ENCODE data around the gene ICA1. TPM values are rescaled to one million over a fixed set of nuclear protein-coding genes. Genes with fewer than 3 reads are reported as not detected.

ICA1 gene
- total and polyA plus RNA-seq, 2 of the 13 experiments (the other 11 are each of a cell fraction or from before 2014, with no cell fraction given): 0.29 TPM; not detected in 1

GRCh38 chr7:8200717-8201116 is 61.2 kb downstream of the ICA1 start:
- no peaks in the 10 kb centered on the region for H3K4me1 ChIP-seq (ENCODE audit: insufficient read depth, low read length)
- no peak for DNase-seq (ENCODE audit: low spot score)
- ChIA-PET CTCF (ENCODE audit: low intra/inter-chr PET ratio, low total read pairs) (no interaction called here), POLR2A (no interaction called here)
- no peak overlapping the region for H3K4me2 ChIP-seq (ENCODE audit: low read depth, low read length)
- in situ Hi-C loops (cut with HindIII; ENCODE audit: extremely low pct_ligation_motif_present, low pct_unique_long_range_greater_than_20kb) (loop anchor here (25.0 kb wide), 1 partner anchor 538 kb away; no protein-coding TSS in a partner anchor), intact Hi-C loops (cut with micrococcal nuclease; ENCODE audit: unreplicated experiment) (no loop called here)
- H3K9ac ChIP-seq (ENCODE audit: insufficient read depth, low read depth, low read length): no peak overlapping the region
- H3K36me3 ChIP-seq (replicated peaks in 1 of 2; ENCODE audit: control insufficient read depth in 1 of 2, insufficient read depth in 2 of 2, low read length in 2 of 2): no peaks in the 10 kb centered on the region
- H3K27me3 ChIP-seq (ENCODE audit: control insufficient read depth in 1 of 2, insufficient read depth in 2 of 2, low read length in 2 of 2): peaks cover 0 to 8% of the 10 kb centered on the region in 2 experiments; a peak in 2 of 5 replicates
- H3K27ac ChIP-seq (ENCODE audit: extremely low read length, insufficient read depth, low read length): no peak overlapping the region
- BruUV-seq (replicated peaks): no TSS peak
- WGBS (ENCODE audit: low lambda C conversion rate): 0% methylated on average over 1 of the region's 1 CpG
- no peaks in the 10 kb centered on the region for H3K79me2 ChIP-seq (ENCODE audit: insufficient read depth, low read length)
- TF ChIP-seq ZNF326 (CRISPR knock-in tag; IDR thresholded peaks at IDR 0.05; ENCODE audit: borderline replicate concordance) (no peak), ZNF556 (CRISPR knock-in tag; IDR thresholded peaks at IDR 0.05; ENCODE audit: borderline replicate concordance) (no peak), MED13 (CRISPR knock-in tag; IDR thresholded peaks at IDR 0.05) (no peak)
- TF ChIP-seq, protein P1, sequence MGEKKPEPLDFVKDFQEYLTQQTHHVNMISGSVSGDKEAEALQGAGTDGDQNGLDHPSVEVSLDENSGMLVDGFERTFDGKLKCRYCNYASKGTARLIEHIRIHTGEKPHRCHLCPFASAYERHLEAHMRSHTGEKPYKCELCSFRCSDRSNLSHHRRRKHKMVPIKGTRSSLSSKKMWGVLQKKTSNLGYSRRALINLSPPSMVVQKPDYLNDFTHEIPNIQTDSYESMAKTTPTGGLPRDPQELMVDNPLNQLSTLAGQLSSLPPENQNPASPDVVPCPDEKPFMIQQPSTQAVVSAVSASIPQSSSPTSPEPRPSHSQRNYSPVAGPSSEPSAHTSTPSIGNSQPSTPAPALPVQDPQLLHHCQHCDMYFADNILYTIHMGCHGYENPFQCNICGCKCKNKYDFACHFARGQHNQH (CRISPR knock-in tag; IDR thresholded peaks at IDR 0.05): no peak
- no peaks in the 10 kb centered on the region for H4K20me1 ChIP-seq (ENCODE audit: insufficient read depth, low read length)
- H2AFZ ChIP-seq (ENCODE audit: low read length): no peak overlapping the region
- no peaks in the 10 kb centered on the region for H3K9me3 ChIP-seq (ENCODE audit: low read length)
- no peak overlapping the region for H3K4me3 ChIP-seq (replicated peaks in 1 of 3; ENCODE audit: insufficient read depth in 1 of 3, low read depth in 2 of 3, low read length in 3 of 3)
- ATAC-seq: no peak
- FAIRE-seq: no peak

DNA sequence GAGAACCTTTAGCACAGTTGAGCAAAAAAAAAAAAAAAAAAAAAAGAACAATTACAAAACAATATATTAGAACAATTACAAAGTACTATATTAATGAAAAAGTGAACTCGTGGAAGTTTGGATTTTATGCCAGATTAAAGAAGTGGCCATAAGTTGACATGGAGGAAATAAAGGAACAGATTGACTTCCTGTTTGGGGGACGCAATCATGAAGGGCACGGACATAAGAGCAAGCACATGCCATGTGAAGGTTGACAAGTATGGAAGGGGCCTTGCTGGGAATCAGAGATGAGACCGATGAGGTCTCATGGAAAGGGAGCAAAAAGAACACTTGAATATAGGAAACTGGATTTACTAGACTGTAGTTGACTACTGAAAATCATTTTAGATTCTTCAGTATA is 61.7 kb downstream of the ICA1 start:
- H3K9me3 ChIP-seq (ENCODE audit: low read length): no peaks in the 10 kb centered on the region
- H3K27ac ChIP-seq (ENCODE audit: extremely low read length, insufficient read depth, low read length): no peak overlapping the region
- no peak overlapping the region for H3K9ac ChIP-seq (ENCODE audit: insufficient read depth, low read depth, low read length)
- no peak overlapping the region for H3K4me2 ChIP-seq (ENCODE audit: low read depth, low read length)
- ChIA-PET CTCF (ENCODE audit: low intra/inter-chr PET ratio, low total read pairs) (no interaction called here), POLR2A (no interaction called here)
- BruUV-seq (replicated peaks): no TSS peak
- ATAC-seq (no peak), DNase-seq (ENCODE audit: low spot score) (no peak), FAIRE-seq (no peak)
- no peak overlapping the region for H2AFZ ChIP-seq (ENCODE audit: low read length)
- in situ Hi-C loops (cut with HindIII; ENCODE audit: extremely low pct_ligation_motif_present, low pct_unique_long_range_greater_than_20kb): loop anchor here (25.0 kb wide), 1 partner anchor 538 kb away; no protein-coding TSS in a partner anchor
- H3K4me3 ChIP-seq (replicated peaks in 1 of 3; ENCODE audit: insufficient read depth in 1 of 3, low read depth in 2 of 3, low read length in 3 of 3): no peak overlapping the region
- H3K79me2 ChIP-seq (ENCODE audit: insufficient read depth, low read length): no peaks in the 10 kb centered on the region
- H3K27me3 ChIP-seq (ENCODE audit: control insufficient read depth in 1 of 2, insufficient read depth in 2 of 2, low read length in 2 of 2): peaks cover 0 to 8% of the 10 kb centered on the region in 2 experiments; a peak in 1 of 5 replicates
- H3K36me3 ChIP-seq (replicated peaks in 1 of 2; ENCODE audit: control insufficient read depth in 1 of 2, insufficient read depth in 2 of 2, low read length in 2 of 2): no peaks in the 10 kb centered on the region
- intact Hi-C loops (cut with micrococcal nuclease; ENCODE audit: unreplicated experiment): no loop called here
- no peaks in the 10 kb centered on the region for H3K4me1 ChIP-seq (ENCODE audit: insufficient read depth, low read length)
- no peaks in the 10 kb centered on the region for H4K20me1 ChIP-seq (ENCODE audit: insufficient read depth, low read length)
- 53% methylated on average over 4 of the region's 4 CpGs for WGBS (ENCODE audit: low lambda C conversion rate)
- TF ChIP-seq CBFB (CRISPR knock-in tag; IDR thresholded peaks at IDR 0.05): no peak
- no peak for TF ChIP-seq ZSCAN25 (CRISPR knock-in tag; IDR thresholded peaks at IDR 0.05)
- no peak for TF ChIP-seq KLF13 (CRISPR knock-in tag; IDR thresholded peaks at IDR 0.05)
- TF ChIP-seq, protein P2, sequence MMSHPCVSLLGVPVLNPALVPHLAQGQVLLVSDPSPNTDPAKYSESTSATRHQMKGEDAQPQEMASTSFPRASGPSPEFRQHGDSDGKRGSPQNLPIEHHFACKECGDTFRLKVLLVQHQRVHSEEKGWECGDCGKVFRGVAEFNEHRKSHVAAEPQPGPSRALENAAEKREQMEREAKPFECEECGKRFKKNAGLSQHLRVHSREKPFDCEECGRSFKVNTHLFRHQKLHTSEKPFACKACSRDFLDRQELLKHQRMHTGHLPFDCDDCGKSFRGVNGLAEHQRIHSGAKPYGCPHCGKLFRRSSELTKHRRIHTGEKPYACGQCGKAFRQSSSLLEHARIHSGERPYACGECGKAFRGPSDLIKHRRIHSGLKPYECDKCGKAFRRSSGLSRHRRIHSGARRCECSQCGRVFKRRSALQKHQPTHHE (CRISPR knock-in tag; IDR thresholded peaks at IDR 0.05; ENCODE audit: borderline replicate concordance): no peak
- TF ChIP-seq ZNF770 (CRISPR knock-in tag; IDR thresholded peaks at IDR 0.05): no peak
- no peak for TF ChIP-seq RBAK (CRISPR knock-in tag; IDR thresholded peaks at IDR 0.05)
- TF ChIP-seq ONECUT2 (CRISPR knock-in tag; IDR thresholded peaks at IDR 0.05): no peak
- no peak for TF ChIP-seq ZNF570 (CRISPR knock-in tag; IDR thresholded peaks at IDR 0.05; ENCODE audit: borderline replicate concordance)
- TF ChIP-seq CENPX (CRISPR knock-in tag; IDR thresholded peaks at IDR 0.05): no peak
- TF ChIP-seq JUN (CRISPR knock-in tag; IDR thresholded peaks at IDR 0.05): no peak
